MG63 (cell line): ENCODE measurements around the gene TRABD2B. TPM values are rescaled to one million over a fixed set of nuclear protein-coding genes. Genes with fewer than 3 reads are reported as not detected.

ENCODE experiments used
- DNase-seq: peaks from one replicate; pipeline ENCODE4 v3.0.0-alpha.2; 2020
- H3K27me3 ChIP-seq: fragments of 250-450 bp; sonication (Bioruptor Pico); 2 replicates; pipeline ENCODE4 v1.5.1; 2020; ENCODE audit warnings: mild to moderate bottlenecking, moderate library complexity
- H3K36me3 ChIP-seq: fragments of 250-450 bp; sonication (Bioruptor Pico); 2 replicates; pipeline ENCODE4 v1.5.1; 2020; ENCODE audit warnings: mild to moderate bottlenecking, moderate library complexity
- H3K4me3 ChIP-seq: fragments of 250-450 bp; sonication (Bioruptor Pico); 2 replicates; pipeline ENCODE4 v1.5.1; 2020; ENCODE audit warnings: mild to moderate bottlenecking, moderate library complexity
- H3K9me3 ChIP-seq: fragments of 250-450 bp; sonication (Bioruptor Pico); 2 replicates; pipeline ENCODE4 v1.5.1; 2020; ENCODE audit warnings: mild to moderate bottlenecking, moderate library complexity
- total RNA-seq: library from RNA; depleted of rRNA; stranded (reverse); fragments of >200 nt; shearing (Covaris generic); gene quantifications from 2 replicates; pipeline ENCODE4 v1.2.3, GENCODE V29; 2014; ENCODE audit warnings: low replicate concordance

Gene TRABD2B
- total RNA-seq, 1 experiment from 2014 or later: 1.7 TPM

- Histone ChIP-seq H3K4me3 (no peak overlapping the region), H3K9me3 (no peaks in the 10 kb centered on the region), H3K36me3 (no peaks in the 10 kb centered on the region; the same call in 1 of the 2 replicates), H3K27me3 (no peaks in the 10 kb centered on the region)
- DNase-seq: peak; percentile 77
Observed at GRCh38 chr1:47938520-47938919, 58.7 kb downstream of the TRABD2B start.

GRCh38 chr1:47937586-47938254 lies 59.5 kb downstream of the TRABD2B start:
- no peaks in the 10 kb centered on the region; the same call in 1 of the 2 replicates for H3K36me3 ChIP-seq
- H3K27me3 ChIP-seq: no peaks in the 10 kb centered on the region
- no peaks in the 10 kb centered on the region for H3K9me3 ChIP-seq
- H3K4me3 ChIP-seq: no peak overlapping the region
- DNase-seq: no peak

- no peak for DNase-seq
Observed at GRCh38 chr1:47936916-47937551, 60.2 kb downstream of the TRABD2B start.

GRCh38 chr1:47935856-47936255 lies 61.3 kb downstream of the TRABD2B start:
- Histone ChIP-seq H3K9me3 (no peaks in the 10 kb centered on the region), H3K4me3 (no peak overlapping the region), H3K36me3 (no peaks in the 10 kb centered on the region; the same call in none of the 2 replicates), H3K27me3 (no peaks in the 10 kb centered on the region)
- DNase-seq: no peak

More at GRCh38 chr1:47936916-47937551, 60.2 kb downstream of the TRABD2B start:
- Histone ChIP-seq H3K27me3 (no peaks in the 10 kb centered on the region), H3K4me3 (no peak overlapping the region), H3K36me3 (no peaks in the 10 kb centered on the region; the same call in none of the 2 replicates), H3K9me3 (no peaks in the 10 kb centered on the region)

GRCh38 chr1:47935163-47935562 lies 62.0 kb downstream of the TRABD2B start:
- H3K36me3 ChIP-seq: no peaks in the 10 kb centered on the region; the same call in 1 of the 2 replicates
- H3K27me3 ChIP-seq: no peaks in the 10 kb centered on the region
- H3K9me3 ChIP-seq: no peaks in the 10 kb centered on the region
- H3K4me3 ChIP-seq: no peak overlapping the region
- DNase-seq: no peak

DNA sequence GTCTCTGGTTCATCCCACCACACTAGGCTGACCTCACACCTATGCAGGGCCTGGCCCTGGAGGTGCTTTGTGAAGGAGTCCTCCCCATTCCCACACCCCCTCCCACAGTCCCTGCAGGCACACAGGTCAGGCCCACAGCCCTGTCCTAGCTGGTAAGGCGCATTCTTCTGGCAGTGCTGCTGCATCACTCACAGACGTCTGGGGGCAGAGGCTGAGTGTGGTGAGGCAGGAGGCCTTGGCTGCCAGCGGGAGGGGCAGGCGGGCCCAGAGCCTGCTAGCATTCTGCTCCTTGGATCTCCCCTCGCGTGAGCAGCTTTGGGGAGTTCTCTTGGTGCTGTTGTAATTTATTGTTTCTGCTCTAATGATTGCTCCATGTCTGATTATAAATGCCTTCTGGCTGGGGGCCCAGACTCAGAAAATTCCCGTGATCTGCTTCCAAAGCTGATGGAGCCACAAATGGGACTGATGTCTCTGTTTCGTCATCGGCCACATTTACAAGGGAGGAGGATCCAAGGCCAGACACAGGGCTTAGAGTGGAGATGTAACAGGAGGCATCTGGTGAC lies 62.9 kb downstream of the TRABD2B start:
- DNase-seq: peak; percentile 96
- no peaks in the 10 kb centered on the region for H3K9me3 ChIP-seq
- no peaks in the 10 kb centered on the region; the same call in 1 of the 2 replicates for H3K36me3 ChIP-seq
- H3K27me3 ChIP-seq: no peaks in the 10 kb centered on the region
- no peak overlapping the region for H3K4me3 ChIP-seq

DNA sequence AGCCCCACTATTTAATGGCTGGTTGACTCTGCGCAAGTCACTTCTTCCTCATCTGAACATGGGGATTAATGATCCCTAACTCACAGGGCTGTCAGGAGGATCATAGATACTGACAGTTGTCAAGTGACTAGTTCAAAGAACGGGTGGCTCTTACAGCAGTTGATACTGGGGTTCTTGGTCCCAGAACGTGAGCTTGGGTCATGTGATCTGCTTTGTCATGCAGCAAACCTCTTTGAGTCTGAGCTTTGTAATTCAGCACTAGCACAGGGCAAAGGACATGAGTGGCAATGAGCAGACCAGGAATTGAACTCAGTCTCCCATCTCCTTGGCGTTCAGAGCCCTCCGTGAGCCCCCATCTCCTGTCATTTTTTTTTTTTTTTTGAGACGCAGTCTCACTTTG lies 64.4 kb downstream of the TRABD2B start:
- Histone ChIP-seq H3K9me3 (no peaks in the 10 kb centered on the region), H3K36me3 (no peaks in the 10 kb centered on the region; the same call in 1 of the 2 replicates), H3K4me3 (no peak overlapping the region), H3K27me3 (no peaks in the 10 kb centered on the region)
- DNase-seq: no peak

DNA sequence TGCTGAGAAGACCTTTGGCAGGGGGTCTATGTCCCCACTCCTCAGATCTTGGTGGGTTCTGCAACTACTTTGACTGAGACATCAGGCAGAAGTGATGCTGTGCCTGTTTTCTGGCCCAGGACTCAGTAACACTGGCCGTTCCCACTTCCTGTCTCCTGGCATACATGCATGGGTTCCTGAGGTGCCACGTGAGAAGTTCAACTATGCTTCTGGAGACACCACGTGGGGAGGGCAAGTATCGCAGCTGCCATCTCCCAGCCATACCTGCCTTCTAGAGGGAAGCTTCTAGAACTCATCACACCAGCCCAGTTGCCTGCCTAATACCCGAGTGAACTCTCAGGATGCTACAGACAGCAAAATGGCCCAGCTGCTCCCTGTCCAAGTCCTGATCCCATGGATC lies 65.8 kb downstream of the TRABD2B start:
- Histone ChIP-seq H3K4me3 (no peak overlapping the region), H3K27me3 (no peaks in the 10 kb centered on the region), H3K9me3 (no peaks in the 10 kb centered on the region), H3K36me3 (no peaks in the 10 kb centered on the region; the same call in 1 of the 2 replicates)
- peak; percentile 41 for DNase-seq

DNA sequence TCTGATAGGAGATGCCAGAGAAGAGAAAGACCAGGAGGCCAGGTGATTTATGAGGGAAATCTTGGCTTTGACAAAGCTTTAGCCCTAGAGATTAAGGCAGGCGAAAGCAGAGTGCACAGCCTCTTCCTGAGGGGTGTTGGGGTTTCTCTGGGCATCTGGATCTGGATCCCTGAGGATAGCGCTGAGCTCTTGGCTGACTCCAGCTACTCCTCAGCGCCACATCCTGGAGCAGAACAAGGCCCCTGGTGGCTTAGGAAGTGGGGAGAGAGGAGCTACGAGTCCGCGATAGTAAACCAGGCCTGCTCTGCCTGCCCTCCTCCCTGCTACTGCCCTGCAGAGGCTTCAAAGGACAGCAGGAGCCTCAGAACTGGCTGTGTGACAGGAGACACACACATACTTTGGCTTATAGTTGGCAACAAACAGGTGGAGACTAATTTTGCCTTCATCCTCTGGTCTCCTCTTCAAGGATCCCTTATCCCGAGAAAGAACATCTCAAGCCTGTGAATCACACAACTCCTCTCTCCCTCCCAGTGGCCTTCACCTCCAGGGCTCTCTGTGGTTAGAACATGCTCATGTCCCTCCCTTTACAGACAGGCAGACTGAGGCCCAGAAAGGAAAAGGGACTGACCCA lies 66.9 kb downstream of the TRABD2B start:
- H3K4me3 ChIP-seq: no peak overlapping the region
- H3K36me3 ChIP-seq: no peaks in the 10 kb centered on the region; the same call in 1 of the 2 replicates
- H3K27me3 ChIP-seq: no peaks in the 10 kb centered on the region
- DNase-seq: peak; percentile 41
- no peaks in the 10 kb centered on the region for H3K9me3 ChIP-seq

- no peaks in the 10 kb centered on the region; the same call in 1 of the 2 replicates for H3K36me3 ChIP-seq
- H3K9me3 ChIP-seq: no peaks in the 10 kb centered on the region
- H3K27me3 ChIP-seq: no peaks in the 10 kb centered on the region
- DNase-seq: peak; percentile 96
- no peak overlapping the region for H3K4me3 ChIP-seq
Observed at GRCh38 chr1:47927165-47927564, 70.0 kb downstream of the TRABD2B start.

GRCh38 chr1:47926461-47926999 lies 70.7 kb downstream of the TRABD2B start:
- Histone ChIP-seq H3K9me3 (no peaks in the 10 kb centered on the region), H3K36me3 (no peaks in the 10 kb centered on the region; the same call in 1 of the 2 replicates), H3K4me3 (no peak overlapping the region), H3K27me3 (no peaks in the 10 kb centered on the region)
- DNase-seq: peak; percentile 87

DNA sequence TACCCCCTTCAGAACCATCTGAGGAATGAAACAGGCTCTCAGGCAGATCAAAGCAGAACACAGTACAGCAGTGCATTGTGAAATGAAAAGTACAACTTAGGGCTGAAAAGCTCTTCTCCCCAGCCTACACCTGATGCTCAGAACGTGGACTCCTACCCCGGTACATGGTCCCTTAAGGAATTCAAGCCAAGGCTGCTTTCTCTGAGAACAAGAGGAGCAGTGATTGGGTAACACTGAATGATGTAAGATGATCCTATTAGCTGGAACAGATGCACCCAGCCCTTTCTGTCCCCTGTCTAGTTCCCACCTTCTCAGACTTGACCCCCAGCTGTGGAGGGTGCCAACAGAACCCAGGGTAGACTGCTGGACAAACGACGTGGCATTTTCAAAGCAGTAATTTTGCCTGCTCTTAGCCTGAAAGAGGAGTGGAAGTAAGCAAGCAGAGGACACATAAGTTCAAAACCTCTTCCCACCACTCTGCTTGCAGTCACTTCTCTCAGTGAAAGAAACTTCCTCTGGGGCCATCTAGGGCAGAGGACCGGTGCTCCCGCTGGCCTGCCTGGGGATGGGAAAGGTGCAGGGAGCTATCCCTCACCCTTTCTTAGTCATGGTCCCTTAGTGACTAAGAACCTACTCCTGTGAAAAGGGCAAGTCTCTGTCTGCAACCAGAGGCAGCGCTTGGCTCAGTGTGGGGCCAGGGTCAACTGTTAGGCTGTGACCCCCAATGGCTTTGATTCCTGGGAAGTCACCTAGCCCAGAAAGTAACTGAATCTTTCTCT lies 72.7 kb downstream of the TRABD2B start:
- H3K4me3 ChIP-seq: no peak overlapping the region
- H3K27me3 ChIP-seq: no peaks in the 10 kb centered on the region
- no peak for DNase-seq
- H3K9me3 ChIP-seq: no peaks in the 10 kb centered on the region
- no peaks in the 10 kb centered on the region; the same call in 1 of the 2 replicates for H3K36me3 ChIP-seq

DNA sequence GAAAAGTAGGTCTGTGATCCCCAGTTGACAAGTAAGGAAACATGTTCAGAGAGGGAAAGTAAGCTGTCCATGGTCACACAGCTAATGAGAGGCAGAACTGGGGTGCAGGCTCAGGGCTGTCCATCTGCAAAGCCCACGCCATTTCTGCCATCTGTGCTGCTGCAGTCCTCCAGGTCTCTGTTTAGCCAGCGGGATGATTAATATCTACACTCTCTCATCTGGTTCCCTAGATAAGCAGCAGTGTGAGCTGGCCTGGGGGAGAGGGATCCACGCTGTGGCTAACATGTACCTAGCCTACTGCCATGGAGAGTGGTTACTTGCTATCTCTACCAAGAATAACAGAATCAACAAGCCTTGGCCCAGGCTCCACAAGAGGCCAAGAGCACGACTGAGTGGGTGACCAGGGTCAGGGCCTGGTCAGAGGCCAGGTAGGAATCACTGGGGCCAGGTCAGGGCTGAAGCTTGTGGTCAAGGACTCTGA lies 75.2 kb downstream of the TRABD2B start:
- Histone ChIP-seq H3K36me3 (no peaks in the 10 kb centered on the region; the same call in 1 of the 2 replicates), H3K9me3 (no peaks in the 10 kb centered on the region), H3K27me3 (no peaks in the 10 kb centered on the region), H3K4me3 (no peak overlapping the region)
- DNase-seq: no peak

DNA sequence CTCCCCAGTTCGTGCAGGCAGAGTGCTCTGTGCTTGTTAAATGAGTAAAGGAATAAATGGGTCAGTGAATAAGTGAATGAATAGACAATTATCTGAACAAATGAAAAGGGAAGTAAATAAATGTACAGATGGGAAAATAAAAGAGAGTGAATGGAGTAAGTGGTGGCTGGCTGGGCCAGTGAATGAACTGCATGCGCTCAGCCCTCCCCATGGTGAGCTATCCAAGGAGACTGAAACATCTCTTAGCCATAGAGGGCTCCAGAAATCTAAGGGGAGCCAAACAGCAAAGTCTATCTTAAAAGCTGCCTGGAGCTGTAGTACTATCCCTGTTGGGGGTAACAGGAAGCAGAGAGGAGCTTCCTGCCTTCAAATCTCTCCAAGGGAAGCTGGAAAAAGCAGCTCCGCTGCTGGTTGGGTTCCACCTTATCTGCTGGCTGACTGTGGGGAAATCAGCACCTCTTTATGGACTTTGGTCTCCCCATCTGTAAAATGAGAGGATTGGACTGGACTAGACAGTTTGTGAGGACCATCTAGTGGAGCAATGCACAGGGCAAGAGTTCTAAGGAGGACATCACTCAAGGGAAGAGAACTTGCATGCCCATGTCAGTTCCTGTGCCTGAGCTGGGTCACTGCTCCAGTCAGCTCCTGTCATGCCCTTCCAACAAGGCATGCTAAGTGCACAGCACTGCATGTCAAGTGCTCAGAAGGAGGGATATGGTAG lies 77.9 kb downstream of the TRABD2B start:
- Histone ChIP-seq H3K4me3 (no peak overlapping the region), H3K36me3 (no peaks in the 10 kb centered on the region; the same call in 1 of the 2 replicates), H3K27me3 (no peaks in the 10 kb centered on the region), H3K9me3 (no peaks in the 10 kb centered on the region)
- no peak for DNase-seq

- no peak for DNase-seq
- no peak overlapping the region for H3K4me3 ChIP-seq
- no peaks in the 10 kb centered on the region for H3K9me3 ChIP-seq
- no peaks in the 10 kb centered on the region for H3K36me3 ChIP-seq
- H3K27me3 ChIP-seq: no peaks in the 10 kb centered on the region
Observed at GRCh38 chr1:47918257-47918867, 78.8 kb downstream of the TRABD2B start.
